ENCODE results near the gene OR4C6. TPM values are rescaled to one million over a fixed set of nuclear protein-coding genes. Genes with fewer than 3 reads are reported as not detected.

Gene OR4C6
- total RNA-seq, 1 experiment from 2014 or later = not detected

DNA sequence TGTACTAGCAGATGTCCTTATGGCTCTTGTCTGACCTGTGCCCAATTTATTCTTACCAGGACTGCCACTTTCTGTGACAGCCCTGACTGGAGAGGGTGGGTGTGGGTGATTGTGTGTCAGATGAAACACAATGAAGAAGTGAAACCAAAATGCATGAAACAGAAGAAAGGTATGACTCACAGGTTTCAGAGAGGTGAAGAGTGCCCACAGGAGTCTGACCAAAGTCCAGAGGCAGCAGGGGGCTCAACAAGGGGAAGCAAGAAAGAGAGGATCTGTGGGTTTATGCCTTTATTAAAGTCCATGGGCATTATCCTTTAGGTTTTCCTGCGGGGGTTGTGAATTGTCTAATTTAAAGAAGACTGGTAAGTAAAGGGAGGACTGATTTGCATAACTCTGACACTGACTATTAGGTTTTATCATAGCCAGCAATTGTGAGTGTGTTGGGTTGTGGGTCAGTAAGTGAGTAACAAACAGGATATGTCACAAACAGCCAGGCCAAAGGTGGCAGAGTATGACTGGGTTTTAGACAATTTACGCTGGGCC is 3.9 kb upstream of the OR4C6 start (continued):
- TF ChIP-seq, protein P1, sequence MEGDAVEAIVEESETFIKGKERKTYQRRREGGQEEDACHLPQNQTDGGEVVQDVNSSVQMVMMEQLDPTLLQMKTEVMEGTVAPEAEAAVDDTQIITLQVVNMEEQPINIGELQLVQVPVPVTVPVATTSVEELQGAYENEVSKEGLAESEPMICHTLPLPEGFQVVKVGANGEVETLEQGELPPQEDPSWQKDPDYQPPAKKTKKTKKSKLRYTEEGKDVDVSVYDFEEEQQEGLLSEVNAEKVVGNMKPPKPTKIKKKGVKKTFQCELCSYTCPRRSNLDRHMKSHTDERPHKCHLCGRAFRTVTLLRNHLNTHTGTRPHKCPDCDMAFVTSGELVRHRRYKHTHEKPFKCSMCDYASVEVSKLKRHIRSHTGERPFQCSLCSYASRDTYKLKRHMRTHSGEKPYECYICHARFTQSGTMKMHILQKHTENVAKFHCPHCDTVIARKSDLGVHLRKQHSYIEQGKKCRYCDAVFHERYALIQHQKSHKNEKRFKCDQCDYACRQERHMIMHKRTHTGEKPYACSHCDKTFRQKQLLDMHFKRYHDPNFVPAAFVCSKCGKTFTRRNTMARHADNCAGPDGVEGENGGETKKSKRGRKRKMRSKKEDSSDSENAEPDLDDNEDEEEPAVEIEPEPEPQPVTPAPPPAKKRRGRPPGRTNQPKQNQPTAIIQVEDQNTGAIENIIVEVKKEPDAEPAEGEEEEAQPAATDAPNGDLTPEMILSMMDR (IDR thresholded peaks at IDR 0.05 in 2 of 3, conservative IDR thresholded peaks at IDR 0.05 in 1 of 3; ENCODE audit: borderline replicate concordance in 1 of 3, insufficient read depth in 1 of 3, low read depth in 2 of 3, low read length in 2 of 3) = no peak
- no peak for TF ChIP-seq ZNF274 (IDR thresholded peaks at IDR 0.05; ENCODE audit: low read depth, low read length)
- TF ChIP-seq POLR2AphosphoS5 (IDR thresholded peaks at IDR 0.05; ENCODE audit: low read depth, low read length) = no peak
- no peak for TF ChIP-seq RAD21 (IDR thresholded peaks at IDR 0.05; ENCODE audit: low read depth)
- TF ChIP-seq, protein P2, sequence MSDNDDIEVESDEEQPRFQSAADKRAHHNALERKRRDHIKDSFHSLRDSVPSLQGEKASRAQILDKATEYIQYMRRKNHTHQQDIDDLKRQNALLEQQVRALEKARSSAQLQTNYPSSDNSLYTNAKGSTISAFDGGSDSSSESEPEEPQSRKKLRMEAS (IDR thresholded peaks at IDR 0.05) = no peak
- no peak for TF ChIP-seq CBX3 (IDR thresholded peaks at IDR 0.05; ENCODE audit: low read depth)
- TF ChIP-seq, protein P3, sequence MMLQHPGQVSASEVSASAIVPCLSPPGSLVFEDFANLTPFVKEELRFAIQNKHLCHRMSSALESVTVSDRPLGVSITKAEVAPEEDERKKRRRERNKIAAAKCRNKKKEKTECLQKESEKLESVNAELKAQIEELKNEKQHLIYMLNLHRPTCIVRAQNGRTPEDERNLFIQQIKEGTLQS (IDR thresholded peaks at IDR 0.05) = no peak
- TF ChIP-seq EZH2 (IDR thresholded peaks at IDR 0.05) = no peak

DNA sequence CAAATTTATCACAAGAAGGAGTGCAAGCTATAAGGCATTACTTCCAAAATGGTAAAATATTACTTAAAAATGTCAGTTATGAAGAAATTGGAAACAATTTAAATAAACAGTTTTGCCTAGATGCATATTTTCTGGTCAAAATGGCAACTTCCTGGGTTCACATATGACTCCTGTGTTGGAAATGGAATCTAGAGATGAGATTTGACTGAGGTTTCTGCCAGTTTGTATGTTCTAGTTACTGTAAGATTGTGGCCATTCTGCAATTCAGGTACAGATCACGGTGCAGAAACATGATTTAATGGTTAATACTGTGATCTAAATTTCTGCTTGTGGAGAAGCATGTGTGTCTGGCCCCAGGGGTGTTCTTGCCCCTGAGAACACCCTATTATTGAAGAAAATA is 3.4 kb upstream of the OR4C6 start:
- no peak overlapping the region for H3K4me3 ChIP-seq (replicated peaks in 1 of 2; ENCODE audit: low read depth in 1 of 2, low read length in 2 of 2)
- BruUV-seq (replicated peaks) = no TSS peak
- CTCF ChIA-PET = no interaction called here
- RAD21 ChIA-PET (ENCODE audit: low non-redundant PET in 1 of 2, low total read pairs in 2 of 2, uncharacterized antibody in 2 of 2, unreplicated experiment in 2 of 2) = no interaction called here
- H3K4me1 ChIP-seq (ENCODE audit: control insufficient read depth in 1 of 2, insufficient read depth in 2 of 2, low read length in 2 of 2) = no peaks in the 10 kb centered on the region
- POLR2A ChIA-PET = no interaction called here
- no peaks in the 10 kb centered on the region for H4K20me1 ChIP-seq (ENCODE audit: insufficient read depth)
- H2AFZ ChIP-seq (ENCODE audit: low read depth, low read length, poor library complexity, severe bottlenecking) = no peak overlapping the region
- no peaks in the 10 kb centered on the region for H3K27me3 ChIP-seq (ENCODE audit: insufficient read depth, low read length)
- H3K4me2 ChIP-seq (ENCODE audit: low read length) = no peak overlapping the region
- ATAC-seq = no peak
- no peak for DNase-seq (ENCODE audit: low read depth, low spot score)
- no peaks in the 10 kb centered on the region for H3K79me2 ChIP-seq (ENCODE audit: insufficient read depth, low read length)
- no peak overlapping the region for H3K9ac ChIP-seq (ENCODE audit: low read length)
- no peak for TF ChIP-seq SRF (IDR thresholded peaks at IDR 0.05; ENCODE audit: low read depth)
- TF ChIP-seq CEBPB (IDR thresholded peaks at IDR 0.05; ENCODE audit: low read depth) = no peak
- no peak for TF ChIP-seq ZNF274 (IDR thresholded peaks at IDR 0.05; ENCODE audit: low read depth, low read length)
- no peak for TF ChIP-seq ZFX (IDR thresholded peaks at IDR 0.05)
- no peak for TF ChIP-seq JUND (IDR thresholded peaks at IDR 0.05)
- H3K36me3 ChIP-seq (ENCODE audit: control insufficient read depth in 1 of 2, insufficient read depth in 2 of 2, low read length in 2 of 2) = no peaks in the 10 kb centered on the region
- no peak overlapping the region for H3K27ac ChIP-seq (ENCODE audit: low read depth, low read length)
- intact Hi-C loops (cut with micrococcal nuclease) = no loop called here
- peaks cover 7 to 18% of the 10 kb centered on the region in 2 experiments; a peak in 2 of 4 replicates for H3K9me3 ChIP-seq (ENCODE audit: control insufficient read depth in 1 of 2, insufficient read depth in 1 of 2, low read depth in 1 of 2, low read length in 2 of 2)
- H3K9me2 ChIP-seq (ENCODE audit: insufficient read depth) = no peaks in the 10 kb centered on the region
